H1 (cell line): ENCODE measurements around the gene DHRS7C. TPM values are rescaled to one million over a fixed set of nuclear protein-coding genes. Genes with fewer than 3 reads are reported as not detected.

Source experiments
- CTCF ChIA-PET: fragments of 300-600 bp; sonication (Branson Sonifier 250); formaldehyde crosslinking; loops from one replicate; lab custom pipeline; 2021; ENCODE audit not compliant: partially characterized antibody; lab: Charles Lee
- POLR2A ChIA-PET: fragments of 300-600 bp; sonication (Branson Sonifier 250); formaldehyde crosslinking; loops from one replicate; lab custom pipeline; 2021; ENCODE audit warnings: inconsistent platforms; ENCODE audit not compliant: partially characterized antibody; lab: Charles Lee
- DNase-seq, 2 experiments: peaks; one replicate each; pipeline versions ENCODE4 v3.0.0 to v3.0.0-alpha.2; 2010 to 2022; ENCODE audit warnings: low spot score in 2 of 2, low read depth in 1 of 2, mixed read lengths in 1 of 2
- FAIRE-seq: peaks from 2 replicates; lab custom pipeline; 2011; peaks lifted over from hg19 to GRCh38; lab: Jason Lieb, UNC
- H2AFZ ChIP-seq: 2 replicates; pipeline ENCODE4 v1.8.1; 2012; ENCODE audit warnings: low read length, inconsistent platforms
- H2AK5ac ChIP-seq: 2 replicates; pipeline ENCODE4 v1.6.1; 2013; ENCODE audit warnings: low read depth, low read length
- H2BK120ac ChIP-seq: replicated peaks from 2 replicates; pipeline ENCODE3; 2013; ENCODE audit warnings: low read depth, low read length, inconsistent platforms
- H2BK12ac ChIP-seq: 2 replicates; pipeline ENCODE4 v1.6.1; 2013; ENCODE audit warnings: low read depth, low read length
- H2BK15ac ChIP-seq: 2 replicates; pipeline ENCODE4 v1.6.1; 2013; ENCODE audit warnings: low read length
- H2BK20ac ChIP-seq: 2 replicates; pipeline ENCODE4 v1.6.1; 2013; ENCODE audit warnings: low read length
- H2BK5ac ChIP-seq: 2 replicates; pipeline ENCODE4 v1.6.1; 2013; ENCODE audit warnings: low read depth, low read length
- H3K14ac ChIP-seq: 2 replicates; pipeline ENCODE4 v1.6.1; 2013; ENCODE audit warnings: inconsistent platforms; ENCODE audit not compliant: insufficient read length
- H3K18ac ChIP-seq: 2 replicates; pipeline ENCODE4 v1.6.1; 2013; ENCODE audit warnings: low read length; ENCODE audit errors: extremely low read depth
- H3K23ac ChIP-seq: 2 replicates; pipeline ENCODE4 v1.6.1; 2013; ENCODE audit warnings: inconsistent platforms; ENCODE audit not compliant: insufficient read length
- H3K23me2 ChIP-seq: 2 replicates; pipeline ENCODE4 v1.6.1; 2013; ENCODE audit warnings: low read depth, low read length
- H3K27ac ChIP-seq: 2 replicates; pipeline ENCODE4 v1.6.1; 2011; ENCODE audit warnings: low read depth, low read length, inconsistent platforms
- H3K27me3 ChIP-seq, 4 experiments: replicated peaks in 1 of 4; 1 replicate in 1 of 4; 2 replicates in 3 of 4; pipeline versions ENCODE4 v1.6.1 to v1.8.1; 2011 to 2013; ENCODE audit warnings: low read length in 3 of 4, mild to moderate bottlenecking in 3 of 4, inconsistent platforms in 2 of 4, mixed read lengths in 2 of 4, moderate library complexity in 1 of 4; ENCODE audit not compliant: control insufficient read depth in 3 of 4, insufficient read depth in 3 of 4; ENCODE audit errors: extremely low read depth in 1 of 4
- H3K36me3 ChIP-seq, 4 experiments: 2 replicates each; pipeline versions ENCODE4 v1.6.1 to v1.8.1; 2011 to 2013; ENCODE audit warnings: mild to moderate bottlenecking in 4 of 4, low read length in 3 of 4, moderate library complexity in 2 of 4, control low read depth in 1 of 4, inconsistent platforms in 1 of 4; ENCODE audit not compliant: insufficient read depth in 4 of 4, control insufficient read depth in 2 of 4
- H3K4ac ChIP-seq: replicated peaks from 2 replicates; pipeline ENCODE3; 2013; ENCODE audit warnings: low read length, low read depth, mixed read lengths, inconsistent platforms; ENCODE audit not compliant: insufficient read length
- H3K4me1 ChIP-seq, 4 experiments: replicated peaks in 1 of 4; 1 replicate in 1 of 4; 2 replicates in 3 of 4; pipeline versions ENCODE4 v1.6.1 to v1.8.1; 2011 to 2013; ENCODE audit warnings: low read length in 3 of 4, inconsistent platforms in 2 of 4, mixed read lengths in 1 of 4; ENCODE audit not compliant: insufficient read depth in 4 of 4, control insufficient read depth in 3 of 4
- H3K4me2 ChIP-seq, 2 experiments: 2 replicates each; pipeline versions ENCODE4 v1.6.1 to v1.8.1; 2011 to 2013; ENCODE audit warnings: low read depth in 2 of 2, low read length in 2 of 2, control low read depth in 1 of 2, inconsistent platforms in 1 of 2, mild to moderate bottlenecking in 1 of 2; ENCODE audit not compliant: insufficient read depth in 1 of 2
- H3K4me3 ChIP-seq, 4 experiments: fragments of 200-600, 300-600 bp in 1 of 4; sonication (generic), shearing (Covaris generic), sonication (Bioruptor Twin) in 1 of 4; 2 replicates each; pipeline versions ENCODE4 v1.5.1 to v1.8.1; 2011 to 2016; ENCODE audit warnings: low read length in 4 of 4, low read depth in 3 of 4, control low read depth in 2 of 4, inconsistent platforms in 2 of 4, mild to moderate bottlenecking in 2 of 4, mixed read lengths in 1 of 4, moderate library complexity in 1 of 4; ENCODE audit not compliant: insufficient read depth in 2 of 4; ENCODE audit errors: extremely low read depth in 1 of 4
- H3K56ac ChIP-seq: replicated peaks from 2 replicates; pipeline ENCODE3; 2013; ENCODE audit warnings: low read depth, mild to moderate bottlenecking, mixed read lengths, low read length, inconsistent platforms; ENCODE audit not compliant: insufficient read length
- H3K79me1 ChIP-seq: 2 replicates; pipeline ENCODE4 v1.6.1; 2013; ENCODE audit warnings: low read depth, low read length, control low read depth
- H3K79me2 ChIP-seq, 2 experiments: 2 replicates each; pipeline versions ENCODE4 v1.6.1 to v1.8.1; 2012 to 2013; ENCODE audit warnings: low read length in 2 of 2, mild to moderate bottlenecking in 2 of 2, inconsistent platforms in 1 of 2; ENCODE audit not compliant: insufficient read depth in 2 of 2, control insufficient read depth in 1 of 2
- H3K9ac ChIP-seq, 4 experiments: replicated peaks in 1 of 4; 1 replicate in 1 of 4; 2 replicates in 3 of 4; pipeline versions ENCODE4 v1.6.1 to v1.8.1; 2011 to 2013; ENCODE audit warnings: low read depth in 3 of 4, low read length in 3 of 4, control low read depth in 2 of 4, mild to moderate bottlenecking in 2 of 4, moderate library complexity in 2 of 4, inconsistent platforms in 1 of 4; ENCODE audit errors: extremely low read depth in 1 of 4
- H3K9me3 ChIP-seq, 2 experiments: 2 replicates each; pipeline versions ENCODE4 v1.6.1 to v1.8.1; 2012 to 2013; ENCODE audit warnings: mild to moderate bottlenecking in 2 of 2, moderate library complexity in 2 of 2, control low read depth in 1 of 2, inconsistent platforms in 1 of 2, low read depth in 1 of 2, low read length in 1 of 2, mixed read lengths in 1 of 2; ENCODE audit not compliant: insufficient read depth in 2 of 2
- H4K20me1 ChIP-seq, 2 experiments: replicated peaks in 1 of 2; 2 replicates each; pipeline versions ENCODE3 to v1.8.1; 2011 to 2013; ENCODE audit warnings: inconsistent platforms in 2 of 2, low read length in 2 of 2, mild to moderate bottlenecking in 1 of 2; ENCODE audit not compliant: insufficient read depth in 2 of 2, control insufficient read depth in 1 of 2
- H4K5ac ChIP-seq: 2 replicates; pipeline ENCODE4 v1.6.1; 2013; ENCODE audit warnings: low read length, low read depth, mixed read lengths, inconsistent platforms; ENCODE audit not compliant: insufficient read length
- H4K8ac ChIP-seq: 2 replicates; pipeline ENCODE4 v1.8.0; 2013; ENCODE audit warnings: mild to moderate bottlenecking, moderate library complexity, low read length, inconsistent platforms; ENCODE audit not compliant: insufficient read depth; ENCODE audit errors: extremely low read depth
- H4K91ac ChIP-seq: replicated peaks from 2 replicates; pipeline ENCODE3; 2013; ENCODE audit warnings: low read length, mixed read lengths, inconsistent platforms; ENCODE audit not compliant: insufficient read length
- CBX5 ChIP-seq: fragments of 300-800, 300-1000 bp; sonication (generic); IDR thresholded peaks from 2 replicates; pipeline ENCODE4 v1.7.1; 2016; ENCODE audit warnings: antibody characterized with exemption, low read length, low read depth
- CBX8 ChIP-seq: fragments of 300-800, 300-1000 bp; sonication (generic); IDR thresholded peaks from 2 replicates; pipeline ENCODE4 v1.7.1; 2016; ENCODE audit warnings: low read depth, low read length, borderline replicate concordance
- CREB1 ChIP-seq: IDR thresholded peaks from 2 replicates; pipeline ENCODE4 v1.6.1; 2012; ENCODE audit warnings: inconsistent platforms
- EGR1 ChIP-seq: IDR thresholded peaks from 2 replicates; pipeline ENCODE4 v1.6.1; 2011; ENCODE audit warnings: low read depth, low read length, borderline replicate concordance
- FOSL1 ChIP-seq: IDR thresholded peaks from 2 replicates; pipeline ENCODE4 v1.6.1; 2011; ENCODE audit warnings: mild to moderate bottlenecking, low read depth, low read length, moderate library complexity; ENCODE audit not compliant: insufficient read depth
- GTF2F1 ChIP-seq: IDR thresholded peaks from 2 replicates; pipeline ENCODE4 v1.6.1; 2012; ENCODE audit warnings: low read depth, low read length, improper control_type of control experiment, borderline replicate concordance
- JUND ChIP-seq: IDR thresholded peaks from 2 replicates; pipeline ENCODE4 v1.6.1; 2011; ENCODE audit warnings: mild to moderate bottlenecking, improper control_type of control experiment, low read length
- KDM4A ChIP-seq: IDR thresholded peaks from one replicate; pipeline ENCODE4 v1.7.1; 2012; ENCODE audit warnings: low read depth, mild to moderate bottlenecking, moderate library complexity, low read length, inconsistent platforms; ENCODE audit not compliant: severe bottlenecking
- NRF1 ChIP-seq: IDR thresholded peaks from 2 replicates; pipeline ENCODE4 v1.6.1; 2011; ENCODE audit warnings: mild to moderate bottlenecking, low read depth, low read length, improper control_type of control experiment
- POU5F1 ChIP-seq: IDR thresholded peaks from 2 replicates; pipeline ENCODE4 v1.6.1; 2011; ENCODE audit warnings: low read depth, mild to moderate bottlenecking, low read length, moderate library complexity
- RNF2 ChIP-seq: fragments of 200-900, 300-1000 bp; sonication (generic); IDR thresholded peaks from 2 replicates; pipeline ENCODE4 v1.7.1; 2016; ENCODE audit warnings: borderline replicate concordance, low read depth, mild to moderate bottlenecking, antibody characterized with exemption, low read length; ENCODE audit not compliant: poor library complexity, severe bottlenecking; ENCODE audit errors: missing control alignments
- TCF12 ChIP-seq: IDR thresholded peaks from 2 replicates; pipeline ENCODE4 v1.6.1; 2011; ENCODE audit warnings: low read depth, mild to moderate bottlenecking, low read length
- WGBS, 2 experiments: shearing (Covaris generic) in 1 of 2; methylation state at CpG; one replicate each; pipeline versions ENCODE4 v1.1.6 to v1.1.7; 2013 to 2015; ENCODE audit warnings: low lambda C conversion rate in 2 of 2, mixed read lengths in 2 of 2, inconsistent platforms in 1 of 2, low coverage in 1 of 2, missing lambda C conversion rate in 1 of 2; ENCODE audit not compliant: insufficient replicate concordance in 2 of 2, insufficient coverage in 1 of 2, insufficient read length in 1 of 2; ENCODE audit errors: extremely low coverage in 1 of 2, missing lambda C conversion rate in 1 of 2; 5-methylcytosine and 5-hydroxymethylcytosine counted together
- polyA plus RNA-seq, 7 experiments: library from polyadenylated mRNA; depleted of rRNA in 3 of 7; stranded (reverse) in 5 of 7; unstranded in 2 of 7; fragments of >200 nt in 5 of 7; fragments of 200-250 nt in 2 of 7; gene quantifications; 1 replicate in 5 of 7; 2 replicates in 1 of 7; 4 replicates in 1 of 7; pipeline versions ENCODE4 v1.2.1 to v1.2.3, GENCODE V29; 2011 to 2013; ENCODE audit warnings: missing spikeins in 2 of 7, mixed read lengths in 2 of 7
- total RNA-seq: library from RNA; stranded (reverse); fragmentation: NEBNext Ultra II Directional; extraction: Animal tissue kit (Norgen Biotek cat#: 25700); gene quantifications from 2 replicates; pipeline ENCODE4 v1.2.1, GENCODE V29; 2021

Gene DHRS7C
- total and polyA plus RNA-seq, 2 of the 8 experiments (the other 6 are each of a cell fraction or from before 2014, with no cell fraction given): not detected

- no peak overlapping the region for H3K18ac ChIP-seq
- H3K56ac ChIP-seq: no peak overlapping the region
- H2BK12ac ChIP-seq: no peak overlapping the region
- H3K4me2 ChIP-seq: no peak overlapping the region
- H4K20me1 ChIP-seq: no peaks in the 10 kb centered on the region
- POLR2A ChIA-PET: no interaction called here
- no peak overlapping the region for H3K27ac ChIP-seq
- no peak overlapping the region for H2AK5ac ChIP-seq
- H4K91ac ChIP-seq: no peak overlapping the region
- no peak overlapping the region for H3K4me3 ChIP-seq
- WGBS, 2 experiments: 94% methylated on average over 14 of the region's 15 CpGs; no CpG with 5 or more reads in 1 of the 2 experiments
- H3K14ac ChIP-seq: no peak overlapping the region
- no peak overlapping the region for H2BK120ac ChIP-seq
- H2AFZ ChIP-seq: no peak overlapping the region
- H2BK20ac ChIP-seq: no peak overlapping the region
- H3K4ac ChIP-seq: no peak overlapping the region
- no peaks in the 10 kb centered on the region for H3K4me1 ChIP-seq
- H2BK5ac ChIP-seq: no peak overlapping the region
- no peak overlapping the region for H3K9ac ChIP-seq
- no peaks in the 10 kb centered on the region; the same call in 1 of the 2 replicates for H3K23me2 ChIP-seq
- H3K36me3 ChIP-seq: no peaks in the 10 kb centered on the region
- no peaks in the 10 kb centered on the region for H3K79me2 ChIP-seq
- CTCF ChIA-PET: no interaction called here
- H3K27me3 ChIP-seq: no peaks in the 10 kb centered on the region
- H3K9me3 ChIP-seq: no peaks in the 10 kb centered on the region
- no peak overlapping the region for H3K23ac ChIP-seq
- DNase-seq: no peak
- H2BK15ac ChIP-seq: no peak overlapping the region
- H4K8ac ChIP-seq: no peak overlapping the region
- no peaks in the 10 kb centered on the region for H3K79me1 ChIP-seq
- no peak for FAIRE-seq
- no peak overlapping the region for H4K5ac ChIP-seq
- no peak for TF ChIP-seq TCF12
- no peak for TF ChIP-seq NRF1
- no peak for TF ChIP-seq EGR1
- TF ChIP-seq CREB1: no peak
- no peak for TF ChIP-seq RNF2
- no peak for TF ChIP-seq POU5F1
- no peak for TF ChIP-seq KDM4A
- no peak for TF ChIP-seq GTF2F1
- TF ChIP-seq FOSL1: no peak
- TF ChIP-seq CBX5: no peak
- no peak for TF ChIP-seq CBX8
- no peak for TF ChIP-seq JUND
These were observed 919 bp upstream of the DHRS7C start for GRCh38 chr17:9792181-9792840.
